ENCODE data around the gene LGALS9.
"Not testable (repeated sequence)": the region's sequence is repeated elsewhere in the genome, so short reads cannot be mapped to it uniquely, and the experiment has no call there.

The LGALS9 gene

GRCh38 chr17:27631897-27632725 lies 1.1 kb downstream of the LGALS9 start:
- H3K4me3 ChIP-seq (ENCODE audit: low read depth, low read length), result no peak overlapping the region
- TF ChIP-seq CTCF (IDR thresholded peaks at IDR 0.05; ENCODE audit: low read depth, low read length), result no peak
- DNase-seq (ENCODE audit: low read depth, low spot score), result no peak
- in situ Hi-C loops (cut with HindIII; ENCODE audit: low sequenced_read_pairs), result no loop called here

- H3K4me3 ChIP-seq (ENCODE audit: low read depth, low read length), result not testable (repeated sequence)
- peak; percentile 59 for DNase-seq (ENCODE audit: low read depth, low spot score)
Observed at GRCh38 chr17:27632766-27633165, 1.8 kb downstream of the LGALS9 start.

GRCh38 chr17:27633312-27634025 lies 2.5 kb downstream of the LGALS9 start:
- in situ Hi-C loops (cut with HindIII; ENCODE audit: low sequenced_read_pairs), result no loop called here
- H3K4me3 ChIP-seq (ENCODE audit: low read depth, low read length), result no peak overlapping the region
- no peak for DNase-seq (ENCODE audit: low read depth, low spot score)
- TF ChIP-seq CTCF (IDR thresholded peaks at IDR 0.05; ENCODE audit: low read depth, low read length), result no peak

More at GRCh38 chr17:27632766-27633165, 1.8 kb downstream of the LGALS9 start:
- in situ Hi-C loops (cut with HindIII; ENCODE audit: low sequenced_read_pairs), result not testable (repeated sequence)

- no peak overlapping the region for H3K4me3 ChIP-seq (ENCODE audit: low read depth, low read length)
- no peak for DNase-seq (ENCODE audit: low read depth, low spot score)
- in situ Hi-C loops (cut with HindIII; ENCODE audit: low sequenced_read_pairs), result no loop called here
- no peak for TF ChIP-seq CTCF (IDR thresholded peaks at IDR 0.05; ENCODE audit: low read depth, low read length)
Observed at GRCh38 chr17:27634026-27634335, 3.0 kb downstream of the LGALS9 start.

GRCh38 chr17:27634776-27635175 lies 3.8 kb downstream of the LGALS9 start:
- no peak for DNase-seq (ENCODE audit: low read depth, low spot score)
- no peak for TF ChIP-seq CTCF (IDR thresholded peaks at IDR 0.05; ENCODE audit: low read depth, low read length)
- in situ Hi-C loops (cut with HindIII; ENCODE audit: low sequenced_read_pairs), result no loop called here
- H3K4me3 ChIP-seq (ENCODE audit: low read depth, low read length), result no peak overlapping the region

- H3K4me3 ChIP-seq (ENCODE audit: low read depth, low read length), result no peak overlapping the region
- no peak for DNase-seq (ENCODE audit: low read depth, low spot score)
- in situ Hi-C loops (cut with HindIII; ENCODE audit: low sequenced_read_pairs), result no loop called here
- TF ChIP-seq CTCF (IDR thresholded peaks at IDR 0.05; ENCODE audit: low read depth, low read length), result no peak
Observed at GRCh38 chr17:27635275-27635823, 4.4 kb downstream of the LGALS9 start.

GRCh38 chr17:27636005-27636520 lies 5.1 kb downstream of the LGALS9 start:
- DNase-seq (ENCODE audit: low read depth, low spot score); H3K4me3 ChIP-seq (ENCODE audit: low read depth, low read length); in situ Hi-C loops (cut with HindIII; ENCODE audit: low sequenced_read_pairs): not testable (repeated sequence)

GRCh38 chr17:27637818-27638217 lies 6.8 kb downstream of the LGALS9 start:
- DNase-seq (ENCODE audit: low read depth, low spot score); in situ Hi-C loops (cut with HindIII; ENCODE audit: low sequenced_read_pairs); H3K4me3 ChIP-seq (ENCODE audit: low read depth, low read length): not testable (repeated sequence)

GRCh38 chr17:27638415-27638914 lies 7.5 kb downstream of the LGALS9 start:
- in situ Hi-C loops (cut with HindIII; ENCODE audit: low sequenced_read_pairs); DNase-seq (ENCODE audit: low read depth, low spot score); H3K4me3 ChIP-seq (ENCODE audit: low read depth, low read length): not testable (repeated sequence)
